IMR-90 (cell line): Measurements from ENCODE around the gene COG3. TPM values are rescaled to one million over a fixed set of nuclear protein-coding genes. Genes with fewer than 3 reads are reported as not detected.

Experiments
- ATAC-seq: fragments of 200-7000 bp; cut with Tn5 transposase; 2 replicates; pipeline ENCODE4 v1.9.1; 2020; ENCODE audit warnings: low read depth, mild to moderate bottlenecking, moderate library complexity
- BruUV-seq: library from RNA; stranded (reverse); fragments of 400-500 nt; replicated peaks from 2 replicates; lab custom pipeline; 2021; lab: Mats Ljungman, UMichigan
- CTCF ChIA-PET: fragments of 300-600 bp; formaldehyde crosslinking; extraction: SDS; loops from one replicate; lab custom pipeline; 2021; ENCODE audit warnings: antibody characterized with exemption; lab: Yijun Ruan, JAX
- POLR2A ChIA-PET: fragments of 300-600 bp; sonication (Branson Sonifier 250); formaldehyde crosslinking; loops from one replicate; lab custom pipeline; 2022; ENCODE audit warnings: antibody characterized with exemption; ENCODE audit not compliant: unreplicated experiment; lab: Charles Lee
- DNase-seq: peaks from one replicate; pipeline ENCODE4 v3.0.0; 2013
- H2AFZ ChIP-seq: replicated peaks from 2 replicates; pipeline ENCODE3; 2013; ENCODE audit warnings: low read length, mild to moderate bottlenecking; ENCODE audit not compliant: poor library complexity
- H2AK5ac ChIP-seq: 2 replicates; pipeline ENCODE4 v1.6.1; 2013; ENCODE audit warnings: low read depth, low read length, inconsistent platforms
- H2AK9ac ChIP-seq: replicated peaks from 2 replicates; pipeline ENCODE3; 2013; ENCODE audit warnings: mild to moderate bottlenecking, low read depth, low read length, moderate library complexity; ENCODE audit not compliant: poor library complexity
- H2BK120ac ChIP-seq: 2 replicates; pipeline ENCODE4 v1.6.1; 2013; ENCODE audit warnings: low read depth, low read length, inconsistent platforms
- H2BK15ac ChIP-seq: 3 replicates; pipeline ENCODE4 v1.6.1; 2013; ENCODE audit warnings: low read depth, low read length, inconsistent platforms
- H2BK20ac ChIP-seq: 2 replicates; pipeline ENCODE4 v1.6.1; 2013; ENCODE audit warnings: low read depth, mild to moderate bottlenecking, inconsistent platforms, low read length, moderate library complexity
- H2BK5ac ChIP-seq: 2 replicates; pipeline ENCODE4 v1.6.1; 2013; ENCODE audit warnings: mild to moderate bottlenecking, low read depth, low read length, inconsistent platforms; ENCODE audit not compliant: poor library complexity, severe bottlenecking
- H3K14ac ChIP-seq: replicated peaks from 2 replicates; pipeline ENCODE4 v1.6.1; 2013; ENCODE audit warnings: low read depth, low read length, inconsistent platforms
- H3K18ac ChIP-seq: 2 replicates; pipeline ENCODE4 v1.6.1; 2013; ENCODE audit warnings: low read depth, low read length, control low read depth
- H3K23ac ChIP-seq: 2 replicates; pipeline ENCODE4 v1.6.1; 2013; ENCODE audit warnings: low read depth, low read length, inconsistent platforms
- H3K27ac ChIP-seq: 2 replicates; pipeline ENCODE4 v1.5.1; 2013; ENCODE audit warnings: mild to moderate bottlenecking, control low read depth, low read length; ENCODE audit not compliant: insufficient read depth
- H3K27me3 ChIP-seq: 2 replicates; pipeline ENCODE4 v1.6.1; 2013; ENCODE audit warnings: low read length; ENCODE audit not compliant: control insufficient read depth, insufficient read depth
- H3K36me3 ChIP-seq: 2 replicates; pipeline ENCODE4 v1.6.1; 2013; ENCODE audit warnings: low read length, mixed read lengths; ENCODE audit not compliant: control insufficient read depth, insufficient read depth
- H3K4ac ChIP-seq: 2 replicates; pipeline ENCODE4 v1.6.1; 2013; ENCODE audit warnings: low read depth, low read length, inconsistent platforms
- H3K4me1 ChIP-seq: 2 replicates; pipeline ENCODE4 v1.6.1; 2013; ENCODE audit warnings: low read length, mixed read lengths; ENCODE audit not compliant: control insufficient read depth, insufficient read depth
- H3K4me2 ChIP-seq: 2 replicates; pipeline ENCODE4 v1.6.1; 2013; ENCODE audit warnings: low read depth, mild to moderate bottlenecking, control low read depth, low read length, moderate library complexity
- H3K4me3 ChIP-seq: 2 replicates; pipeline ENCODE4 v1.5.1; 2013; ENCODE audit warnings: low read depth, mild to moderate bottlenecking, control low read depth, low read length, moderate library complexity; ENCODE audit not compliant: insufficient read depth
- H3K56ac ChIP-seq: 2 replicates; pipeline ENCODE4 v1.6.1; 2013; ENCODE audit warnings: low read length, inconsistent platforms; ENCODE audit not compliant: insufficient read depth; ENCODE audit errors: extremely low read depth
- H3K79me1 ChIP-seq, 2 experiments: 2 replicates each; pipeline ENCODE4 v1.6.1; 2013; ENCODE audit warnings: low read length in 2 of 2, inconsistent platforms in 1 of 2, low read depth in 1 of 2
- H3K9ac ChIP-seq: 2 replicates; pipeline ENCODE4 v1.6.1; 2013; ENCODE audit warnings: low read depth, low read length, control low read depth
- H3K9me1 ChIP-seq: 2 replicates; pipeline ENCODE4 v1.6.1; 2013; ENCODE audit warnings: low read length, inconsistent platforms; ENCODE audit not compliant: insufficient read depth
- H3K9me3 ChIP-seq: 2 replicates; pipeline ENCODE4 v1.6.1; 2013; ENCODE audit warnings: low read length; ENCODE audit not compliant: control insufficient read depth, insufficient read depth
- H4K20me1 ChIP-seq: 2 replicates; pipeline ENCODE4 v1.6.1; 2013; ENCODE audit warnings: low read length, inconsistent platforms; ENCODE audit not compliant: insufficient read depth
- H4K5ac ChIP-seq: 2 replicates; pipeline ENCODE4 v1.6.1; 2013; ENCODE audit warnings: mild to moderate bottlenecking, low read depth, low read length, control low read depth
- H4K8ac ChIP-seq, 2 experiments: 2 replicates each; pipeline ENCODE4 v1.6.1; 2013; ENCODE audit warnings: low read depth in 2 of 2, low read length in 2 of 2, control low read depth in 1 of 2, inconsistent platforms in 1 of 2
- H4K91ac ChIP-seq: 2 replicates; pipeline ENCODE4 v1.6.1; 2013; ENCODE audit warnings: low read depth, low read length, inconsistent platforms; ENCODE audit not compliant: insufficient read depth
- BHLHE40 ChIP-seq: fragments of 150-350 bp; IDR thresholded peaks from 2 replicates; pipeline ENCODE4 v1.6.1; 2016; ENCODE audit warnings: mild to moderate bottlenecking, low read depth, low read length
- CEBPB ChIP-seq: IDR thresholded peaks from 2 replicates; pipeline ENCODE4 v1.6.1; 2012; ENCODE audit warnings: low read depth, low read length, improper control_type of control experiment
- CHD1 ChIP-seq: IDR thresholded peaks from 2 replicates; pipeline ENCODE4 v1.6.1; 2012; ENCODE audit warnings: low read depth, low read length, improper control_type of control experiment
- FOS ChIP-seq: fragments of 150-350 bp; IDR thresholded peaks from 2 replicates; pipeline ENCODE4 v1.6.1; 2016; ENCODE audit warnings: low read depth, low read length
- MAFK ChIP-seq: IDR thresholded peaks from 2 replicates; pipeline ENCODE4 v1.6.1; 2012; ENCODE audit warnings: low read depth, low read length, improper control_type of control experiment
- MAZ ChIP-seq: IDR thresholded peaks from 2 replicates; pipeline ENCODE4 v1.6.1; 2012; ENCODE audit warnings: low read depth, mild to moderate bottlenecking, low read length, improper control_type of control experiment, moderate library complexity, borderline replicate concordance
- MXI1 ChIP-seq: IDR thresholded peaks from 2 replicates; pipeline ENCODE4 v1.6.1; 2012; ENCODE audit warnings: low read depth, mild to moderate bottlenecking, low read length, moderate library complexity, borderline replicate concordance
- NFE2L2 ChIP-seq: fragments of 150-350 bp; IDR thresholded peaks from 2 replicates; pipeline ENCODE4 v1.6.1; 2016; ENCODE audit warnings: low read depth, mild to moderate bottlenecking, low read length
- POLR2A ChIP-seq: IDR thresholded peaks from 2 replicates; pipeline ENCODE4 v1.6.1; 2012; ENCODE audit warnings: mild to moderate bottlenecking, low read depth, low read length
- RAD21 ChIP-seq: IDR thresholded peaks from 2 replicates; pipeline ENCODE4 v1.6.1; 2012; ENCODE audit warnings: low read length, improper control_type of control experiment
- RCOR1 ChIP-seq: IDR thresholded peaks from 2 replicates; pipeline ENCODE4 v1.6.1; 2012; ENCODE audit warnings: mild to moderate bottlenecking, low read length, improper control_type of control experiment; ENCODE audit not compliant: insufficient replicate concordance
- RFX5 ChIP-seq: IDR thresholded peaks from 2 replicates; pipeline ENCODE4 v1.8.0; 2012; ENCODE audit warnings: low read depth, mild to moderate bottlenecking, low read length, moderate library complexity
- SMC3 ChIP-seq: fragments of 150-350 bp; IDR thresholded peaks from 2 replicates; pipeline ENCODE4 v1.6.1; 2016; ENCODE audit warnings: low read depth, mild to moderate bottlenecking, antibody characterized with exemption, low read length, moderate library complexity
- WGBS, 2 experiments: methylation state at CpG; one replicate each; pipeline versions ENCODE4 v1.1.5 to v1.1.7; 2013; ENCODE audit warnings: missing lambda C conversion rate in 2 of 2; ENCODE audit not compliant: insufficient read length in 1 of 2; ENCODE audit errors: extremely low coverage in 2 of 2; 5-methylcytosine and 5-hydroxymethylcytosine counted together
- dilution Hi-C: fragments of 300-500 bp; cut with HindIII; formaldehyde crosslinking; loops from one replicate; pipeline ENCODE4 v1.14.3; 2018; ENCODE audit warnings: low sequenced_read_pairs; ENCODE audit not compliant: unreplicated experiment
- in situ Hi-C: fragments of 300-500 bp; cut with MboI; formaldehyde crosslinking; loops from 3 replicates; pipeline ENCODE4 v1.14.3; 2019; ENCODE audit warnings: low sequenced_read_pairs, inconsistent platforms, mixed read lengths
- intact Hi-C: fragments of 100-400 bp; cut with micrococcal nuclease; formaldehyde crosslinking; loops from 2 replicates; pipeline ENCODE4 v1.10.0; 2022
- polyA plus RNA-seq, 3 experiments: library from polyadenylated mRNA; depleted of rRNA; stranded (reverse); fragments of >200 nt; gene quantifications; 2 replicates each; pipeline ENCODE4 v1.2.3, GENCODE V29; 2012; ENCODE audit warnings: low replicate concordance in 1 of 3
- total RNA-seq: library from RNA; depleted of rRNA; stranded (reverse); fragments of >200 nt; gene quantifications from 2 replicates; pipeline ENCODE4 v1.2.3, GENCODE V29; 2012
- TF ChIP-seq, protein P1 (sequence below): fragments of 150-350 bp; IDR thresholded peaks from 2 replicates; pipeline ENCODE4 v1.6.1; 2016; ENCODE audit warnings: low read depth, mild to moderate bottlenecking, low read length, moderate library complexity, borderline replicate concordance
- TF ChIP-seq, protein P2 (sequence below): conservative IDR thresholded peaks from 2 replicates; pipeline ENCODE4 v1.5.1; 2012; ENCODE audit warnings: mild to moderate bottlenecking, low read depth, low read length, improper control_type of control experiment
- TF ChIP-seq, protein P3 (sequence below): fragments of 150-350 bp; IDR thresholded peaks from 2 replicates; pipeline ENCODE4 v1.6.1; 2017; ENCODE audit warnings: mild to moderate bottlenecking, antibody characterized with exemption, low read length, low read depth

The COG3 gene
- total and polyA plus RNA-seq, 2 of the 4 experiments (the other 2 are of a cell fraction): 21.7 to 31.9 TPM

DNA sequence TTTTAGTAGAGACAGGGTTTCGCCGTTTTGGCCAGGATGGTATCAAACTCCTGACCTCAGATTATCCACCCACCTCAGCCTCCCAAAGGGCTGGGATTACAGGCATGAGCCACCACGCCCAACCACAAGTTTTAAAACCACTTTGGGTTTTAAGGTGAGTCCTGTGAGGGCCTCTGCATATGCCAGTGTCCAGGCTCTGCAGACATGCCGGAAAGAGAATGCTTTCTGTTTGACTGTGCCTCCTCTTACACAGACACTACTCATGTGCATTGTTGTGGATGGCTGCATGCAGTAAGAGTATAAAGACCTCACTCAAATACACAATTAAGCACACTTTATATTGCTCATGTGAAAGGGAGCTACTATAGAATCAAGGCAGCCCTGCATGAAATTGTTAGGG lies 25.7 kb upstream of the COG3 start:
- Histone ChIP-seq H3K4me2 (no peak overlapping the region), H2BK120ac (no peak overlapping the region), H2BK5ac (no peak overlapping the region), H3K4me1 (peaks cover 3% of the 10 kb centered on the region; the same call in 1 of the 2 replicates), H4K20me1 (no peaks in the 10 kb centered on the region), H3K18ac (no peak overlapping the region), H3K14ac (no peak overlapping the region), H3K27me3 (no peaks in the 10 kb centered on the region; the same call in 1 of the 2 replicates), H2BK15ac (no peak overlapping the region), H2AFZ (no peak overlapping the region), H4K5ac (no peak overlapping the region), H3K79me1 (no peaks in the 10 kb centered on the region), H3K4ac (no peak overlapping the region), H3K9me3 (no peaks in the 10 kb centered on the region), H2AK5ac (no peak overlapping the region), H4K8ac (no peak overlapping the region), H3K9me1 (no peaks in the 10 kb centered on the region), H3K23ac (no peak overlapping the region), H2AK9ac (no peak overlapping the region), H3K56ac (no peak overlapping the region), H2BK20ac (no peak overlapping the region), H3K4me3 (no peak overlapping the region), H3K36me3 (no peaks in the 10 kb centered on the region), H4K91ac (no peak overlapping the region), H3K27ac (no peak overlapping the region), H3K9ac (no peak overlapping the region)
- no CpG with 5 or more reads among the region's 4 CpGs for whole genome bisulfite sequencing, 2 experiments
- dilution Hi-C loops (no loop called here), intact Hi-C loops (no loop called here), in situ Hi-C loops (no loop called here)
- POLR2A ChIA-PET: no interaction called here
- no TSS peak for BruUV-seq
- CTCF ChIA-PET: interaction anchor here (0.7 to 2.1 kb wide), 2 partner anchors 10 to 23 kb away, joined by 3 to 5 read pairs; no protein-coding TSS in a partner anchor
- TF ChIP-seq RCOR1 (no peak), BHLHE40 (no peak), MAZ (no peak), FOS (no peak), RAD21 (no peak), POLR2A (no peak), NFE2L2 (no peak), MAFK (no peak), RFX5 (no peak), SMC3 (no peak), CHD1 (no peak), CEBPB (no peak), MXI1 (no peak)
- TF ChIP-seq, protein P1, sequence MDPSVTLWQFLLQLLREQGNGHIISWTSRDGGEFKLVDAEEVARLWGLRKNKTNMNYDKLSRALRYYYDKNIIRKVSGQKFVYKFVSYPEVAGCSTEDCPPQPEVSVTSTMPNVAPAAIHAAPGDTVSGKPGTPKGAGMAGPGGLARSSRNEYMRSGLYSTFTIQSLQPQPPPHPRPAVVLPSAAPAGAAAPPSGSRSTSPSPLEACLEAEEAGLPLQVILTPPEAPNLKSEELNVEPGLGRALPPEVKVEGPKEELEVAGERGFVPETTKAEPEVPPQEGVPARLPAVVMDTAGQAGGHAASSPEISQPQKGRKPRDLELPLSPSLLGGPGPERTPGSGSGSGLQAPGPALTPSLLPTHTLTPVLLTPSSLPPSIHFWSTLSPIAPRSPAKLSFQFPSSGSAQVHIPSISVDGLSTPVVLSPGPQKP: no peak
- TF ChIP-seq, protein P2, sequence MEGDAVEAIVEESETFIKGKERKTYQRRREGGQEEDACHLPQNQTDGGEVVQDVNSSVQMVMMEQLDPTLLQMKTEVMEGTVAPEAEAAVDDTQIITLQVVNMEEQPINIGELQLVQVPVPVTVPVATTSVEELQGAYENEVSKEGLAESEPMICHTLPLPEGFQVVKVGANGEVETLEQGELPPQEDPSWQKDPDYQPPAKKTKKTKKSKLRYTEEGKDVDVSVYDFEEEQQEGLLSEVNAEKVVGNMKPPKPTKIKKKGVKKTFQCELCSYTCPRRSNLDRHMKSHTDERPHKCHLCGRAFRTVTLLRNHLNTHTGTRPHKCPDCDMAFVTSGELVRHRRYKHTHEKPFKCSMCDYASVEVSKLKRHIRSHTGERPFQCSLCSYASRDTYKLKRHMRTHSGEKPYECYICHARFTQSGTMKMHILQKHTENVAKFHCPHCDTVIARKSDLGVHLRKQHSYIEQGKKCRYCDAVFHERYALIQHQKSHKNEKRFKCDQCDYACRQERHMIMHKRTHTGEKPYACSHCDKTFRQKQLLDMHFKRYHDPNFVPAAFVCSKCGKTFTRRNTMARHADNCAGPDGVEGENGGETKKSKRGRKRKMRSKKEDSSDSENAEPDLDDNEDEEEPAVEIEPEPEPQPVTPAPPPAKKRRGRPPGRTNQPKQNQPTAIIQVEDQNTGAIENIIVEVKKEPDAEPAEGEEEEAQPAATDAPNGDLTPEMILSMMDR: no peak
- TF ChIP-seq, protein P3, sequence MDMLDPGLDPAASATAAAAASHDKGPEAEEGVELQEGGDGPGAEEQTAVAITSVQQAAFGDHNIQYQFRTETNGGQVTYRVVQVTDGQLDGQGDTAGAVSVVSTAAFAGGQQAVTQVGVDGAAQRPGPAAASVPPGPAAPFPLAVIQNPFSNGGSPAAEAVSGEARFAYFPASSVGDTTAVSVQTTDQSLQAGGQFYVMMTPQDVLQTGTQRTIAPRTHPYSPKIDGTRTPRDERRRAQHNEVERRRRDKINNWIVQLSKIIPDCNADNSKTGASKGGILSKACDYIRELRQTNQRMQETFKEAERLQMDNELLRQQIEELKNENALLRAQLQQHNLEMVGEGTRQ: no peak
- DNase-seq (no peak), ATAC-seq (no peak)
